Activated B cell treated with CpG ODN at 0.5 μM for 24 hours (primary cell): ENCODE data around the gene TTC7B. TPM values are rescaled to one million over a fixed set of nuclear protein-coding genes. Genes with fewer than 3 reads are reported as not detected.

Experiments
- ATAC-seq: fragments of 200-7000 bp; cut with Tn5 transposase; one replicate; pipeline ENCODE4 v1.10.0; 2021; ENCODE audit warnings: low read depth, mild to moderate bottlenecking, moderate library complexity
- CTCF ChIA-PET: fragments of 350-600 bp; sonication (Branson Sonifier 250); formaldehyde crosslinking; loops from one replicate; lab custom pipeline; 2021; ENCODE audit warnings: antibody characterized with exemption; lab: Charles Lee
- POLR2A ChIA-PET: fragments of 350-600 bp; sonication (Branson Sonifier 250); formaldehyde crosslinking; loops from one replicate; lab custom pipeline; 2021; ENCODE audit warnings: antibody characterized with exemption; lab: Charles Lee
- DNase-seq: peaks from one replicate; pipeline ENCODE4 v3.0.0; 2022
- H3K27ac Mint-ChIP-seq: one replicate; pipeline ENCODE4 v1.8.0; 2020; ENCODE audit warnings: mixed read lengths
- H3K27me3 Mint-ChIP-seq: one replicate; pipeline ENCODE4 v1.8.0; 2021; ENCODE audit warnings: mixed read lengths
- H3K36me3 Mint-ChIP-seq: one replicate; pipeline ENCODE4 v1.8.0; 2021; ENCODE audit warnings: low read depth, mixed read lengths
- H3K4me1 Mint-ChIP-seq: one replicate; pipeline ENCODE4 v1.8.0; 2021; ENCODE audit warnings: mixed read lengths
- H3K4me3 Mint-ChIP-seq: one replicate; pipeline ENCODE4 v1.8.0; 2020; ENCODE audit warnings: mild to moderate bottlenecking, mixed read lengths
- H3K9me3 Mint-ChIP-seq: one replicate; pipeline ENCODE4 v1.8.0; 2020; ENCODE audit warnings: mixed read lengths
- CTCF ChIP-seq: fragments of 200-600 bp; IDR thresholded peaks from one replicate; pipeline ENCODE4 v1.8.0; 2022; ENCODE audit warnings: antibody characterized with exemption, mild to moderate bottlenecking
- intact Hi-C: fragments of 100-400 bp; cut with micrococcal nuclease; formaldehyde crosslinking; loops from one replicate; pipeline ENCODE4 v1.15.1; 2024
- total RNA-seq: library from RNA; stranded (reverse); gene quantifications from 2 replicates; pipeline ENCODE4 v1.2.3, GENCODE V29; 2022

Gene TTC7B
- total RNA-seq, 1 donor from 2014 or later = 1.9 TPM

- ChIA-PET CTCF (no interaction called here), POLR2A (no interaction called here)
- Mint-ChIP-seq H3K27ac (no peak overlapping the region), H3K36me3 (no peaks in the 10 kb centered on the region), H3K4me3 (no peak overlapping the region), H3K27me3 (no peaks in the 10 kb centered on the region), H3K9me3 (no peaks in the 10 kb centered on the region), H3K4me1 (no peaks in the 10 kb centered on the region)
- intact Hi-C loops = no loop called here
- TF ChIP-seq CTCF = no peak
- ATAC-seq (no peak), DNase-seq (no peak)
These were observed 248.2 kb downstream of the TTC7B start for GRCh38 chr14:90567991-90568390.

GRCh38 chr14:90567191-90567590 lies 249.0 kb downstream of the TTC7B start:
- H3K36me3 Mint-ChIP-seq = no peaks in the 10 kb centered on the region
- H3K4me3 Mint-ChIP-seq = no peak overlapping the region
- no peak for DNase-seq
- CTCF ChIA-PET = no interaction called here
- ATAC-seq = no peak
- H3K27ac Mint-ChIP-seq = no peak overlapping the region
- no peaks in the 10 kb centered on the region for H3K9me3 Mint-ChIP-seq
- no peak for TF ChIP-seq CTCF
- H3K27me3 Mint-ChIP-seq = no peaks in the 10 kb centered on the region
- intact Hi-C loops = no loop called here
- POLR2A ChIA-PET = no interaction called here
- H3K4me1 Mint-ChIP-seq = no peaks in the 10 kb centered on the region

- H3K4me3 Mint-ChIP-seq = no peak overlapping the region
- POLR2A ChIA-PET = no interaction called here
- H3K27ac Mint-ChIP-seq = no peak overlapping the region
These were observed 249.7 kb downstream of the TTC7B start for GRCh38 chr14:90566481-90566880.

GRCh38 chr14:90564496-90564895 lies 251.7 kb downstream of the TTC7B start:
- H3K27ac Mint-ChIP-seq = no peak overlapping the region
- H3K4me3 Mint-ChIP-seq = no peak overlapping the region
- CTCF ChIA-PET = no interaction called here
- POLR2A ChIA-PET = interaction anchor here (0.6 kb wide), 1 partner anchor 502 kb away, joined by 5 read pairs; no protein-coding TSS in a partner anchor
- no peak for ATAC-seq
- DNase-seq = no peak
- no peaks in the 10 kb centered on the region for H3K9me3 Mint-ChIP-seq
- H3K36me3 Mint-ChIP-seq = no peaks in the 10 kb centered on the region
- TF ChIP-seq CTCF = no peak
- H3K4me1 Mint-ChIP-seq = no peaks in the 10 kb centered on the region
- intact Hi-C loops = no loop called here
- no peaks in the 10 kb centered on the region for H3K27me3 Mint-ChIP-seq

More at GRCh38 chr14:90566481-90566880, 249.7 kb downstream of the TTC7B start:
- intact Hi-C loops = no loop called here
- Mint-ChIP-seq H3K9me3 (no peaks in the 10 kb centered on the region), H3K27me3 (no peaks in the 10 kb centered on the region), H3K36me3 (no peaks in the 10 kb centered on the region), H3K4me1 (no peaks in the 10 kb centered on the region)
- no peak for ATAC-seq
- CTCF ChIA-PET = no interaction called here
- DNase-seq = no peak
- no peak for TF ChIP-seq CTCF

- DNase-seq (no peak), ATAC-seq (no peak)
- POLR2A ChIA-PET = no interaction called here
- H3K4me1 Mint-ChIP-seq = no peaks in the 10 kb centered on the region
- H3K9me3 Mint-ChIP-seq = no peaks in the 10 kb centered on the region
- no peak overlapping the region for H3K4me3 Mint-ChIP-seq
- no peak overlapping the region for H3K27ac Mint-ChIP-seq
- no peaks in the 10 kb centered on the region for H3K27me3 Mint-ChIP-seq
- H3K36me3 Mint-ChIP-seq = no peaks in the 10 kb centered on the region
- no peak for TF ChIP-seq CTCF
- CTCF ChIA-PET = no interaction called here
- intact Hi-C loops = no loop called here
These were observed 253.6 kb downstream of the TTC7B start for GRCh38 chr14:90562652-90563051.
